ENCODE results near the gene IGIP.

IGIP gene

GRCh38 chr5:140125637-140126036 is at the start of gene IGIP:
Gene IGIP (plus strand): TSS chr5:140125937. CDS start chr5:140128477, 2,540 bp downstream.
- FAIRE-seq (no peak), DNase-seq (ENCODE audit: insufficient read length, low spot score) (no peak)
- TF ChIP-seq CTCF (IDR thresholded peaks at IDR 0.05; ENCODE audit: insufficient read depth, missing control alignments), result no peak

GRCh38 chr5:140076142-140076541 is 49.6 kb upstream of the IGIP start:
- FAIRE-seq, result no peak
- no peak for TF ChIP-seq CTCF (IDR thresholded peaks at IDR 0.05; ENCODE audit: insufficient read depth, missing control alignments)

GRCh38 chr5:140076788-140077187 is 48.9 kb upstream of the IGIP start:
- no peak for FAIRE-seq
- DNase-seq (ENCODE audit: insufficient read length, low spot score), result no peak
- TF ChIP-seq CTCF (IDR thresholded peaks at IDR 0.05; ENCODE audit: insufficient read depth, missing control alignments), result no peak

More at GRCh38 chr5:140076142-140076541, 49.6 kb upstream of the IGIP start:
- no peak for DNase-seq (ENCODE audit: insufficient read length, low spot score)

GRCh38 chr5:140083120-140083519 is 42.6 kb upstream of the IGIP start:
- FAIRE-seq, result no peak
- TF ChIP-seq CTCF (IDR thresholded peaks at IDR 0.05; ENCODE audit: insufficient read depth, missing control alignments), result no peak
- no peak for DNase-seq (ENCODE audit: insufficient read length, low spot score)

GRCh38 chr5:140083650-140084049 is 42.1 kb upstream of the IGIP start:
- no peak for FAIRE-seq
- TF ChIP-seq CTCF (IDR thresholded peaks at IDR 0.05; ENCODE audit: insufficient read depth, missing control alignments), result no peak
- no peak for DNase-seq (ENCODE audit: insufficient read length, low spot score)

- DNase-seq (ENCODE audit: insufficient read length, low spot score), result no peak
- no peak for FAIRE-seq
- TF ChIP-seq CTCF (IDR thresholded peaks at IDR 0.05; ENCODE audit: insufficient read depth, missing control alignments), result no peak
These were observed 41.2 kb upstream of the IGIP start for GRCh38 chr5:140084541-140084940.

- TF ChIP-seq CTCF (IDR thresholded peaks at IDR 0.05; ENCODE audit: insufficient read depth, missing control alignments), result no peak
- DNase-seq (ENCODE audit: insufficient read length, low spot score) (no peak), FAIRE-seq (no peak)
These were observed 35.5 kb upstream of the IGIP start for GRCh38 chr5:140090251-140090650.
